SK-N-MC (cell line): ENCODE data around the gene ZNF774.
A peak's percentile ranks its signal among the peaks of the same experiment; 100 is the strongest.

Experiments used
- DNase-seq: peaks from one replicate; pipeline ENCODE4 v3.0.0-alpha.2; 2011; ENCODE audit warnings: low read depth, low spot score
- H3K27ac ChIP-seq: fragments of 200-600 bp; sonication (generic); 2 replicates; pipeline ENCODE4 v1.5.1; 2016; ENCODE audit warnings: mixed run types
- H3K36me3 ChIP-seq: fragments of 200-600 bp; sonication (generic); 2 replicates; pipeline ENCODE4 v1.6.1; 2017; ENCODE audit warnings: antibody characterized with exemption, low read length, mixed read lengths; ENCODE audit not compliant: insufficient read depth
- H3K4me3 ChIP-seq: fragments of 200-600 bp; sonication (generic); 2 replicates; pipeline ENCODE4 v1.5.1; 2016
- H3K9ac ChIP-seq: fragments of 200-600 bp; sonication (generic); 2 replicates; pipeline ENCODE4 v1.8.0; 2017; ENCODE audit warnings: mixed run types, mixed read lengths; ENCODE audit not compliant: insufficient read length
- H3K9me3 ChIP-seq: fragments of 200-600 bp; sonication (generic); 2 replicates; pipeline ENCODE4 v1.6.1; 2017; ENCODE audit warnings: low read depth, mild to moderate bottlenecking, antibody characterized with exemption, low read length, moderate library complexity, mixed read lengths
- EZH2 ChIP-seq: fragments of 200-600 bp; sonication (generic); IDR thresholded peaks from one replicate; pipeline ENCODE4 v1.6.1; 2017; ENCODE audit warnings: antibody characterized with exemption
- FOXP2 ChIP-seq: optimal IDR thresholded peaks from 2 replicates; pipeline ENCODE3; 2011; ENCODE audit warnings: mild to moderate bottlenecking, moderate library complexity; ENCODE audit not compliant: insufficient read depth; ENCODE audit errors: extremely low read length, control extremely low read depth
- POLR2AphosphoS5 ChIP-seq: IDR thresholded peaks from 2 replicates; pipeline ENCODE4 v1.6.1; 2012; ENCODE audit warnings: mild to moderate bottlenecking, low read depth, low read length, borderline replicate concordance

ZNF774 gene

GRCh38 chr15:90318591-90318990, 33.5 kb upstream of the ZNF774 start:
- H3K4me3 ChIP-seq, result no peak overlapping the region
- H3K27ac ChIP-seq, result no peak overlapping the region
- H3K9ac ChIP-seq, result no peak overlapping the region
- no peak for TF ChIP-seq POLR2AphosphoS5
- no peak for TF ChIP-seq EZH2
- no peak for TF ChIP-seq FOXP2
- H3K9me3 ChIP-seq, result no peaks in the 10 kb centered on the region
- no peak for DNase-seq
- H3K36me3 ChIP-seq, result no peaks in the 10 kb centered on the region

GRCh38 chr15:90320062-90320884, 31.8 kb upstream of the ZNF774 start:
- TF ChIP-seq EZH2, result no peak
- TF ChIP-seq FOXP2, result no peak
- TF ChIP-seq POLR2AphosphoS5, result no peak
- Histone ChIP-seq H3K4me3 (peak overlapping the region; percentile 20; the same call in 1 of the 2 replicates), H3K27ac (no peak overlapping the region; the same call in 1 of the 2 replicates), H3K36me3 (no peaks in the 10 kb centered on the region), H3K9ac (no peak overlapping the region), H3K9me3 (no peaks in the 10 kb centered on the region)
- no peak for DNase-seq

DNA sequence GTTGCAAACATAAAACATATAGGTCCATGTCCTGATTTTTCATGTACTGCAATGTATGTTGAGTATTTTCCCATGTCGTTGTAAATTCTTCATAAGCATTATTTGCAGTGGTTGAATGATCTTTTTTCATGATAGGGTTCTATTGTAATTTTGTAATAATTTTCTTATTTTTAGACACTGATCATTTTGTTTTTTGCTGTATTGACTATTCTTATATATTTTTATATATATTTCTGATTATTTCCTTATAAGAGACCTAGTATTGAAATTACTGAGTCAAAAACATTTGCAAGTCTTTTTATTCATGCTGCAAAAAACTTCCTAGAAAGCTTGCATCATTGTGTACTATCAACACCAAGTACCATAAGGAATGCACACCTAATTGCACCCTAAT, 31.2 kb upstream of the ZNF774 start:
- no peak for TF ChIP-seq FOXP2
- TF ChIP-seq POLR2AphosphoS5, result no peak
- TF ChIP-seq EZH2, result no peak
- no peaks in the 10 kb centered on the region for H3K36me3 ChIP-seq

GRCh38 chr15:90322538-90322937, 29.5 kb upstream of the ZNF774 start:
- Histone ChIP-seq H3K9ac (no peak overlapping the region), H3K27ac (no peak overlapping the region), H3K9me3 (no peaks in the 10 kb centered on the region), H3K36me3 (no peaks in the 10 kb centered on the region), H3K4me3 (no peak overlapping the region)
- no peak for DNase-seq
- no peak for TF ChIP-seq FOXP2
- TF ChIP-seq POLR2AphosphoS5, result no peak

More for the DNA sequence above, 31.2 kb upstream of the ZNF774 start:
- H3K27ac ChIP-seq, result no peak overlapping the region
- H3K4me3 ChIP-seq, result no peak overlapping the region
- no peak overlapping the region for H3K9ac ChIP-seq
- no peaks in the 10 kb centered on the region for H3K9me3 ChIP-seq
- DNase-seq, result no peak

GRCh38 chr15:90325726-90326125, 26.4 kb upstream of the ZNF774 start:
- Histone ChIP-seq H3K9ac (no peak overlapping the region), H3K9me3 (no peaks in the 10 kb centered on the region), H3K4me3 (no peak overlapping the region), H3K36me3 (no peaks in the 10 kb centered on the region), H3K27ac (no peak overlapping the region)
- DNase-seq, result no peak
- TF ChIP-seq POLR2AphosphoS5 (no peak), EZH2 (no peak), FOXP2 (no peak)

DNA sequence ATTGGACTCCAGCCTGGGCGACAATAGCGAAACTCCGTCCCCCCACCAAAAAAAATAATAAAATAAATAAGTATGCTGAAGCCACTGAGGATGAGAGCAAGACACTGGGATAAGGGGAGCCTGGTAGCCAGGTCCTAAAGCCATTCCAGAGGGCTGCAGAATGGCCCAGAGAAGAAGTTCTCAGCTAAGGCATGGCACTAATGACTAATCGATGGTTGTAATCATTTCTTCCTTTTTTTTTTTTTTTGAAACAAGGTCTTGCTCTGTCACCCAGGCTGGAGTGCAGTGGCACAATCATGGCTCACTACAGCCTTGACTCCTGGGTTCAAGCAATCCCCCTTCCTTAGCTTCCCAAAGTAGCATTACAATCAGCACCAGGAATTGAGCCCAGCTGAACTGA, 25.6 kb upstream of the ZNF774 start:
- Histone ChIP-seq H3K4me3 (no peak overlapping the region), H3K9ac (no peak overlapping the region), H3K27ac (no peak overlapping the region), H3K36me3 (no peaks in the 10 kb centered on the region), H3K9me3 (no peaks in the 10 kb centered on the region)
- no peak for DNase-seq
- TF ChIP-seq FOXP2 (no peak), EZH2 (no peak)

GRCh38 chr15:90327311-90327710, 24.8 kb upstream of the ZNF774 start:
- no peak overlapping the region for H3K27ac ChIP-seq
- no peak for TF ChIP-seq FOXP2
- no peak for TF ChIP-seq EZH2
- no peak for TF ChIP-seq POLR2AphosphoS5
- no peak overlapping the region for H3K9ac ChIP-seq
- DNase-seq, result no peak
- H3K4me3 ChIP-seq, result no peak overlapping the region
- no peaks in the 10 kb centered on the region for H3K9me3 ChIP-seq
- no peaks in the 10 kb centered on the region for H3K36me3 ChIP-seq

DNA sequence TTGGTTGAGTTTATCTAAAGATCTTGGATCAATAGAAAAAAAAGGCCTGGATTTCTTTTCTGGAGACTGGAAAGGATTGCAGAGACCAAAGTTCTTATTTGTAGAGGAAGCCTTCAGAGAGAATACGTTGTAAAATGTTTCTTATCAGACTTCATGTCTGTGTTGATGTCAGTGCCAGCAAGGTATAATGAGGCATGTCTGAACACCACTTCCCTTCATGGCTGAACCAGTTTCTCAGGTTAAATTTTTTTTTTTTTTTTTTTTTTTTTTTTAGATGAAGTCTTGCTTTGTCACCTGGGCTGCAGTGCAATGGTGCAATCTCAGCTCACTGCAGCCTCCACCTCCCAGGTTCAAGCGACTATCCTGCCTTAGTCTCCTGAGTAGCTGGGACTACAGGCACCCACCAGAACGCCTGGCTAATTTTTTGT, 17.8 kb upstream of the ZNF774 start:
- Histone ChIP-seq H3K9ac (no peak overlapping the region), H3K36me3 (no peaks in the 10 kb centered on the region), H3K4me3 (no peak overlapping the region), H3K27ac (no peak overlapping the region), H3K9me3 (no peaks in the 10 kb centered on the region)
- TF ChIP-seq FOXP2, result no peak
- TF ChIP-seq EZH2, result no peak
- TF ChIP-seq POLR2AphosphoS5, result no peak
- DNase-seq, result no peak
